CD4-positive, alpha-beta T cell (primary cell): ENCODE data around the gene RARG. TPM values are rescaled to one million over a fixed set of nuclear protein-coding genes. Genes with fewer than 3 reads are reported as not detected.
A peak's percentile ranks its signal among the peaks of the same experiment; 100 is the strongest.

Experiments used
- ATAC-seq: fragments of 200-7000 bp; cut with Tn5 transposase; one replicate; pipeline ENCODE4 v1.10.0; 2022; ENCODE audit warnings: mild to moderate bottlenecking; ENCODE audit not compliant: poor library complexity
- CTCF ChIA-PET: fragments of 350-600 bp; sonication (Branson Sonifier 250); formaldehyde crosslinking; loops from one replicate; lab custom pipeline; 2021; ENCODE audit warnings: antibody characterized with exemption, inconsistent platforms; lab: Charles Lee
- POLR2A ChIA-PET: fragments of 350-600 bp; sonication (Branson Sonifier 250); formaldehyde crosslinking; loops from one replicate; lab custom pipeline; 2021; ENCODE audit warnings: antibody characterized with exemption, inconsistent platforms; lab: Charles Lee
- DNase-seq, 14 experiments: peaks; one replicate each; pipeline ENCODE4 v3.0.0-alpha.2; 2013 to 2020; ENCODE audit warnings: mixed read lengths in 2 of 14
- H3K27ac ChIP-seq, 2 donors: one replicate each; pipeline versions ENCODE4 v1.5.1 to v1.7.0; 2013; ENCODE audit warnings: low read length in 2 of 2, low read depth in 1 of 2, mild to moderate bottlenecking in 1 of 2
- H3K27me3 ChIP-seq, 2 experiments: 1 replicate in 1 of 2; 2 replicates in 1 of 2; pipeline versions ENCODE4 v1.6.1 to v1.7.0; 2013; ENCODE audit warnings: low read length in 2 of 2, control low read depth in 1 of 2, mild to moderate bottlenecking in 1 of 2, moderate library complexity in 1 of 2; ENCODE audit not compliant: insufficient read depth in 2 of 2, control insufficient read depth in 1 of 2
- H3K36me3 ChIP-seq: one replicate; pipeline ENCODE4 v1.6.1; 2013; ENCODE audit warnings: low read length, control low read depth; ENCODE audit not compliant: insufficient read depth
- H3K4me1 ChIP-seq: one replicate; pipeline ENCODE4 v1.6.1; 2013; ENCODE audit warnings: low read length, control low read depth; ENCODE audit not compliant: insufficient read depth
- H3K4me3 ChIP-seq: one replicate; pipeline ENCODE4 v1.5.1; 2013; ENCODE audit warnings: mild to moderate bottlenecking, low read length, moderate library complexity
- H3K9me3 ChIP-seq, 2 experiments: 1 replicate in 1 of 2; 2 replicates in 1 of 2; pipeline versions ENCODE4 v1.6.1 to v1.7.0; 2013; ENCODE audit warnings: low read length in 2 of 2, mild to moderate bottlenecking in 2 of 2, control low read depth in 1 of 2, moderate library complexity in 1 of 2; ENCODE audit not compliant: control insufficient read depth in 1 of 2, insufficient read depth in 1 of 2
- H3K27ac Mint-ChIP-seq: one replicate; pipeline ENCODE4 v1.8.0; 2020; ENCODE audit warnings: mixed read lengths
- H3K27me3 Mint-ChIP-seq: one replicate; pipeline ENCODE4 v1.8.0; 2021; ENCODE audit warnings: mixed read lengths
- H3K36me3 Mint-ChIP-seq: one replicate; pipeline ENCODE4 v1.8.0; 2021; ENCODE audit warnings: low read depth, mixed read lengths
- H3K4me1 Mint-ChIP-seq: one replicate; pipeline ENCODE4 v1.8.0; 2021; ENCODE audit warnings: low read depth, mixed read lengths
- H3K4me3 Mint-ChIP-seq: one replicate; pipeline ENCODE4 v1.8.0; 2020; ENCODE audit warnings: mild to moderate bottlenecking, mixed read lengths
- H3K9me3 Mint-ChIP-seq: one replicate; pipeline ENCODE4 v1.8.0; 2020; ENCODE audit warnings: mixed read lengths
- CTCF ChIP-seq: fragments of 200-600 bp; IDR thresholded peaks from one replicate; pipeline ENCODE4 v1.8.0; 2022; ENCODE audit warnings: antibody characterized with exemption, mild to moderate bottlenecking
- intact Hi-C, 2 experiments: fragments of 100-400 bp; cut with DNase I in 1 of 2; cut with micrococcal nuclease in 1 of 2; formaldehyde crosslinking; loops; one replicate each; pipeline versions ENCODE4 v1.15.1 to v1.9.0; 2023 to 2025; cut with DNase I, micrococcal nuclease
- total RNA-seq, 174 experiments: library from RNA in 2 of 174; stranded (reverse) in 2 of 174; gene quantifications; one replicate each; pipeline ENCODE4 v1.2.3 and lab custom pipeline; 2021 to 2026

The RARG gene
- total RNA-seq, 2 experiments from 2014 or later, result 14.0 to 15.8 TPM

- CTCF ChIA-PET, result no interaction called here
- H3K27me3 Mint-ChIP-seq, result no peaks in the 10 kb centered on the region
- H3K4me3 ChIP-seq, result no peak overlapping the region
- H3K4me1 Mint-ChIP-seq, result peaks cover 80% of the 10 kb centered on the region
- H3K36me3 ChIP-seq, result peaks cover 11% of the 10 kb centered on the region
- H3K27ac Mint-ChIP-seq, result peak overlapping the region; percentile 55
- POLR2A ChIA-PET, result no interaction called here
- peaks cover 91% of the 10 kb centered on the region for H3K4me1 ChIP-seq
- H3K27ac ChIP-seq, result no peak overlapping the region
- no peak for DNase-seq
- H3K9me3 Mint-ChIP-seq, result no peaks in the 10 kb centered on the region
- H3K36me3 Mint-ChIP-seq, result no peaks in the 10 kb centered on the region
- H3K4me3 Mint-ChIP-seq, result peak overlapping the region; percentile 21
- no peaks in the 10 kb centered on the region for H3K9me3 ChIP-seq
- intact Hi-C loops, result no loop called here
- no peaks in the 10 kb centered on the region for H3K27me3 ChIP-seq
- ATAC-seq, result no peak
- no peak for TF ChIP-seq CTCF
These were observed 5.2 kb downstream of the RARG start for GRCh38 chr12:53226815-53227214.

GRCh38 chr12:53225635-53226424 lies 6.2 kb downstream of the RARG start:
- ChIA-PET CTCF (interaction anchor here (1.3 kb wide), 2 partner anchors 12 to 28 kb away, joined by 3 to 4 read pairs; no protein-coding TSS in a partner anchor), POLR2A (no interaction called here)
- no peak for TF ChIP-seq CTCF
- Mint-ChIP-seq H3K27me3 (no peaks in the 10 kb centered on the region), H3K27ac (peak overlapping the region; percentile 82), H3K4me1 (peaks cover 80% of the 10 kb centered on the region), H3K36me3 (no peaks in the 10 kb centered on the region), H3K9me3 (no peaks in the 10 kb centered on the region), H3K4me3 (peak overlapping the region; percentile 77)
- ATAC-seq (no peak), DNase-seq (no peak)
- Histone ChIP-seq H3K36me3 (peaks cover 11% of the 10 kb centered on the region), H3K4me3 (no peak overlapping the region), H3K9me3 (no peaks in the 10 kb centered on the region), H3K27me3 (no peaks in the 10 kb centered on the region), H3K27ac (no peak overlapping the region), H3K4me1 (peaks cover 86% of the 10 kb centered on the region)
- intact Hi-C loops, result no loop called here

- Mint-ChIP-seq H3K4me3 (peak overlapping the region; percentile 77), H3K27ac (peak overlapping the region; percentile 82), H3K36me3 (peaks cover 6% of the 10 kb centered on the region), H3K9me3 (no peaks in the 10 kb centered on the region), H3K4me1 (peaks cover 84% of the 10 kb centered on the region), H3K27me3 (no peaks in the 10 kb centered on the region)
- Histone ChIP-seq H3K4me3 (no peak overlapping the region), H3K27ac (peak overlapping the region in 1 of 2 donors; percentile 14), H3K4me1 (peaks cover 83% of the 10 kb centered on the region), H3K9me3 (no peaks in the 10 kb centered on the region), H3K36me3 (peaks cover 11% of the 10 kb centered on the region), H3K27me3 (no peaks in the 10 kb centered on the region)
- ATAC-seq (no peak), DNase-seq (no peak)
- no peak for TF ChIP-seq CTCF
- CTCF ChIA-PET, result interaction anchor here (1.3 kb wide), 2 partner anchors 12 to 29 kb away, joined by 3 to 4 read pairs; no protein-coding TSS in a partner anchor
- POLR2A ChIA-PET, result no interaction called here
- intact Hi-C loops, result loop anchor here in 1 of 2 experiments (5.0 kb wide), 2 partner anchors 42 to 43 kb away; partner anchors contain the start of genes CSAD, ESPL1 and ZNF740
These were observed 6.9 kb downstream of the RARG start for GRCh38 chr12:53224897-53225634.
